ENCODE results near the gene EGR4. TPM values are rescaled to one million over a fixed set of nuclear protein-coding genes. Genes with fewer than 3 reads are reported as not detected.

Gene EGR4
- total and polyA plus RNA-seq, 7 donors: not detected

DNA sequence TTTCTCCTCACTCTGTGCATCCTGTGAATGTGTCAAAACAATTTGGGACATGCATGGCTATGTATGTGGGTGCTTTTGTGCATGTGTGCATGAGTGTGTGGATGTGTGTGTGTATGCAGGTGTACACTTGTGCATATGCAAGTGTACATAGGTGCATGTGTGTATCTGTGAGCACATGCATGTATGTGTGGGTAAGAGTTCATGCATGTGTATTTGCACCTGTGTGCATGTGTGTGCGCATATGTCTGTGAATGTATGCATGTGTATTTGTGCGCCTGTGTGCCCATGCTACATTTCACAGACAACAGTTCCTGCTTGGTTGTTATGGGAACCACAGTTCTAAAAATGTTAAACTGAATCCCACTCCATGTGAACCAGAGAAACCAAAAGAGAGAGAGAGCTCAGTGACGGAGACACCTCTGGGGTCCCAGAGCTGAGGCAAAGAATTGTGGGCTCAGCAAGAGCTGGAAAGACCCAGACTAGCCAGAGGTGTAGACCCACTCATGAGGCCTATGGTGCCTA is 7.2 kb downstream of the EGR4 start:
- intact Hi-C loops (cut with DNase I): no loop called here
- H3K4me3 ChIP-seq: no peak overlapping the region
- no peaks in the 10 kb centered on the region for H3K4me1 ChIP-seq
- 90 to 93% (median 90%) methylated on average over 3 of the region's 3 CpGs for WGBS, 3 donors
- no peaks in the 10 kb centered on the region for H3K9me3 ChIP-seq
- TF ChIP-seq, protein P1, sequence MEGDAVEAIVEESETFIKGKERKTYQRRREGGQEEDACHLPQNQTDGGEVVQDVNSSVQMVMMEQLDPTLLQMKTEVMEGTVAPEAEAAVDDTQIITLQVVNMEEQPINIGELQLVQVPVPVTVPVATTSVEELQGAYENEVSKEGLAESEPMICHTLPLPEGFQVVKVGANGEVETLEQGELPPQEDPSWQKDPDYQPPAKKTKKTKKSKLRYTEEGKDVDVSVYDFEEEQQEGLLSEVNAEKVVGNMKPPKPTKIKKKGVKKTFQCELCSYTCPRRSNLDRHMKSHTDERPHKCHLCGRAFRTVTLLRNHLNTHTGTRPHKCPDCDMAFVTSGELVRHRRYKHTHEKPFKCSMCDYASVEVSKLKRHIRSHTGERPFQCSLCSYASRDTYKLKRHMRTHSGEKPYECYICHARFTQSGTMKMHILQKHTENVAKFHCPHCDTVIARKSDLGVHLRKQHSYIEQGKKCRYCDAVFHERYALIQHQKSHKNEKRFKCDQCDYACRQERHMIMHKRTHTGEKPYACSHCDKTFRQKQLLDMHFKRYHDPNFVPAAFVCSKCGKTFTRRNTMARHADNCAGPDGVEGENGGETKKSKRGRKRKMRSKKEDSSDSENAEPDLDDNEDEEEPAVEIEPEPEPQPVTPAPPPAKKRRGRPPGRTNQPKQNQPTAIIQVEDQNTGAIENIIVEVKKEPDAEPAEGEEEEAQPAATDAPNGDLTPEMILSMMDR (IDR thresholded peaks at IDR 0.05): no peak
- peaks cover 0 to 50% (median 21%) of the 10 kb centered on the region in 3 donors for H3K27me3 ChIP-seq (ENCODE audit: insufficient read depth in 3 of 3, low read length in 2 of 3)
- no peak for ATAC-seq
- no peak overlapping the region for H3K27ac ChIP-seq
- no peak for DNase-seq
- H3K36me3 ChIP-seq (ENCODE audit: insufficient read depth in 1 of 2, low read depth in 1 of 2): no peaks in the 10 kb centered on the region

GRCh38 chr2:73285159-73285739 is 8.1 kb downstream of the EGR4 start:
- intact Hi-C loops (cut with DNase I): no loop called here
- Histone ChIP-seq H3K4me3 (peak overlapping the region; percentile 71), H3K27me3 (ENCODE audit: insufficient read depth in 3 of 3, low read length in 2 of 3) (peaks cover 0 to 40% (median 21%) of the 10 kb centered on the region in 3 donors), H3K27ac (no peak overlapping the region), H3K9me3 (no peaks in the 10 kb centered on the region), H3K4me1 (no peaks in the 10 kb centered on the region), H3K36me3 (ENCODE audit: insufficient read depth in 1 of 2, low read depth in 1 of 2) (no peaks in the 10 kb centered on the region)
- ATAC-seq: peak in 3 of 4 donors; percentile 34 to 40 (median 39)
- TF ChIP-seq, protein P1 (IDR thresholded peaks at IDR 0.05): no peak
- DNase-seq: no peak
- WGBS, 3 donors: 44 to 48% (median 47%) methylated on average over 5 of the region's 5 CpGs

- ATAC-seq (peak in 3 of 4 donors; percentile 30 to 63 (median 53)), DNase-seq (peak; percentile 35 to 57)
- Histone ChIP-seq H3K4me3 (peak within 1 kb of the TSS; percentile 71), H3K27ac (no peak within 1 kb of the TSS), H3K27me3 (ENCODE audit: insufficient read depth in 3 of 3, low read length in 2 of 3) (peaks cover 0 to 33% (median 21%) of the 10 kb centered on the region in 3 donors), H3K36me3 (ENCODE audit: insufficient read depth in 1 of 2, low read depth in 1 of 2) (no peaks in the 10 kb centered on the region), H3K4me1 (no peaks in the 10 kb centered on the region), H3K9me3 (no peaks in the 10 kb centered on the region)
- intact Hi-C loops (cut with DNase I): no loop called here
- WGBS, 3 donors: 1 to 2% (median 1%) methylated on average over 33 to 69 of the region's 69 CpGs
- TF ChIP-seq, protein P1 (IDR thresholded peaks at IDR 0.05): no peak
These were observed 8.8 kb downstream of the EGR4 start, which contains the start of gene FBXO41 for GRCh38 chr2:73284296-73285158. Gene FBXO41, minus strand, starts transcription at chr2:73284478. Its CDS starts 14,848 bp downstream, at chr2:73269630.

GRCh38 chr2:73283545-73284295 is 9.6 kb downstream of the EGR4 start:
- ATAC-seq: peak in 1 of 4 donors; percentile 24
- no peaks in the 10 kb centered on the region for H3K36me3 ChIP-seq (ENCODE audit: insufficient read depth in 1 of 2, low read depth in 1 of 2)
- no peaks in the 10 kb centered on the region for H3K4me1 ChIP-seq
- no peak overlapping the region for H3K27ac ChIP-seq
- peak overlapping the region; percentile 71 for H3K4me3 ChIP-seq
- peaks cover 0 to 27% (median 21%) of the 10 kb centered on the region in 3 donors for H3K27me3 ChIP-seq (ENCODE audit: insufficient read depth in 3 of 3, low read length in 2 of 3)
- TF ChIP-seq, protein P1 (IDR thresholded peaks at IDR 0.05): no peak
- WGBS, 3 donors: 4 to 6% (median 6%) methylated on average over 27 to 43 of the region's 43 CpGs
- intact Hi-C loops (cut with DNase I): no loop called here
- DNase-seq: no peak
- H3K9me3 ChIP-seq: no peaks in the 10 kb centered on the region
